Measurements from ENCODE around the gene GHR. TPM values are rescaled to one million over a fixed set of nuclear protein-coding genes. Genes with fewer than 3 reads are reported as not detected.

Gene GHR
- total RNA-seq, 1 experiment from 2014 or later, result not detected

DNA sequence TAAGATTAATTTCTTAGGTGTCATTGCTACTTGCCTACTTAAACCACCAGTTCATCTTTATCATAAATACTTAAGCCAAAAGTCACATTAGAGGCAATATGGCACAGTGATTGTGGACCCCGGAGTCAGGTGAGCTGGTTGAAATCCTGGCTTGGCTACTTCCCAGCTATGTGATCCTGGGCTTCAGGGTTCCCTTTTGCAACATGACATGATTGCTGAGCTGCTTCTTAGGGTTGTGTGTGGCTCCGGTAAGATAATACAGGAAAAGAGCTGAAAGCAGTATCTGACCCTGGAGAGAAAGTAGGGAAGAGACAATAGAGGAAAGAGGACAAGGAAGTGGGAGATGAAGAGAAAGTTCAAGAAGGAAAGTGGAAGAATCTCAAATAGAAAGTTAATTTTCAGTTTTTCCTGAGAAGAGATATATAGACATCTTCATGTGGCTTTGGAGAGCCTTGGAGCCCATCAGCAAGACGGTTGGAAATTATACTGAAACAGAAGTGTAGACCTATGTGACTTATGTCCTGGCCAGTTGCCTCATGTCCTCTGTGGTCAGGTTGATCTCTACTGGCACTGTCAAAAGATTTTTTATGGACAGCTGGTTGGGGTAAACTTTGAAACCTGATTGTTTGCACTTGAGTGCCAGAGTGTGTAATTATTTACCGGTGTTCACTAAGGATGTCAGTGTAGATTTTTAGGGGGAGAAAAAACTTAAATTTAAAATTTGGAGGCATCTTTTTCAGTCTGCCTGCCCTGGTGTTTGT, 93.2 kb downstream of the GHR start:
- H3K36me3 ChIP-seq (ENCODE audit: insufficient read depth, low read length, poor library complexity, severe bottlenecking), result no peaks in the 10 kb centered on the region
- H3K27me3 ChIP-seq (replicated peaks; ENCODE audit: insufficient read depth, low read depth, low read length, poor library complexity), result peaks cover 5% of the 10 kb centered on the region
- BruUV-seq (replicated peaks), result no TSS peak
- H3K4me1 ChIP-seq (ENCODE audit: insufficient read depth, low read length, poor library complexity, severe bottlenecking), result no peaks in the 10 kb centered on the region
- no peak for DNase-seq (ENCODE audit: low spot score)
- ChIA-PET POLR2A (ENCODE audit: low non-redundant PET) (no interaction called here), CTCF (no interaction called here)
- H3K9me3 ChIP-seq (ENCODE audit: low read depth, low read length, poor library complexity, severe bottlenecking), result no peaks in the 10 kb centered on the region
- no peak overlapping the region for H3K27ac ChIP-seq (ENCODE audit: low read depth, low read length, poor library complexity, severe bottlenecking)
- intact Hi-C loops (cut with micrococcal nuclease; ENCODE audit: unreplicated experiment), result no loop called here
- H3K4me3 ChIP-seq (ENCODE audit: low read depth, low read length, poor library complexity, severe bottlenecking), result no peak overlapping the region
- no peak for TF ChIP-seq EZH2 (IDR thresholded peaks at IDR 0.05; ENCODE audit: borderline replicate concordance, low read depth, low read length, poor library complexity, severe bottlenecking)
- TF ChIP-seq, protein P1, sequence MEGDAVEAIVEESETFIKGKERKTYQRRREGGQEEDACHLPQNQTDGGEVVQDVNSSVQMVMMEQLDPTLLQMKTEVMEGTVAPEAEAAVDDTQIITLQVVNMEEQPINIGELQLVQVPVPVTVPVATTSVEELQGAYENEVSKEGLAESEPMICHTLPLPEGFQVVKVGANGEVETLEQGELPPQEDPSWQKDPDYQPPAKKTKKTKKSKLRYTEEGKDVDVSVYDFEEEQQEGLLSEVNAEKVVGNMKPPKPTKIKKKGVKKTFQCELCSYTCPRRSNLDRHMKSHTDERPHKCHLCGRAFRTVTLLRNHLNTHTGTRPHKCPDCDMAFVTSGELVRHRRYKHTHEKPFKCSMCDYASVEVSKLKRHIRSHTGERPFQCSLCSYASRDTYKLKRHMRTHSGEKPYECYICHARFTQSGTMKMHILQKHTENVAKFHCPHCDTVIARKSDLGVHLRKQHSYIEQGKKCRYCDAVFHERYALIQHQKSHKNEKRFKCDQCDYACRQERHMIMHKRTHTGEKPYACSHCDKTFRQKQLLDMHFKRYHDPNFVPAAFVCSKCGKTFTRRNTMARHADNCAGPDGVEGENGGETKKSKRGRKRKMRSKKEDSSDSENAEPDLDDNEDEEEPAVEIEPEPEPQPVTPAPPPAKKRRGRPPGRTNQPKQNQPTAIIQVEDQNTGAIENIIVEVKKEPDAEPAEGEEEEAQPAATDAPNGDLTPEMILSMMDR (conservative IDR thresholded peaks at IDR 0.05; ENCODE audit: low read depth, low read length), result no peak

DNA sequence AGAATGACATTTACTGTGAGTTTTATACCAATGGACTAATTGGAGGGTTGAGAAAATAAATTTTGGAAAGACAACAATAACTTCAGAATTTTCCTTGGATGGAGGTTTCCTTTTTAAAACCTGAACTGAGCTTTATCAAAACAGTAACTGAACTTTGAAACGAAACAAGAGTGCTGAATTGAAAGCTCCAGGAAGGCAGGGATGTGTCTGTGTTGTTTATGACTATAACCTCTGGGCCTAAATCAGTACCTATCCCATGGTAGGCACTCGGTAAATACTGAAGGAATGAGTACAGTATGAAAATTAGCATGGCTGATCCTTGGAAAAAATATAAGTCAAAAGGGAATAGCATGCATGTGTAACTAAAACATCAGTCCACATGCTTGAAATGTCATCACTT, 93.9 kb downstream of the GHR start:
- DNase-seq (ENCODE audit: low spot score), result no peak
- TF ChIP-seq, protein P1 (conservative IDR thresholded peaks at IDR 0.05; ENCODE audit: low read depth, low read length), result no peak
- Histone ChIP-seq H3K36me3 (ENCODE audit: insufficient read depth, low read length, poor library complexity, severe bottlenecking) (no peaks in the 10 kb centered on the region), H3K4me3 (ENCODE audit: low read depth, low read length, poor library complexity, severe bottlenecking) (no peak overlapping the region), H3K9me3 (ENCODE audit: low read depth, low read length, poor library complexity, severe bottlenecking) (no peaks in the 10 kb centered on the region), H3K27ac (ENCODE audit: low read depth, low read length, poor library complexity, severe bottlenecking) (no peak overlapping the region), H3K27me3 (replicated peaks; ENCODE audit: insufficient read depth, low read depth, low read length, poor library complexity) (peaks cover 5% of the 10 kb centered on the region), H3K4me1 (ENCODE audit: insufficient read depth, low read length, poor library complexity, severe bottlenecking) (no peaks in the 10 kb centered on the region)
- no TSS peak for BruUV-seq (replicated peaks)
- intact Hi-C loops (cut with micrococcal nuclease; ENCODE audit: unreplicated experiment), result no loop called here
- CTCF ChIA-PET, result no interaction called here
- POLR2A ChIA-PET (ENCODE audit: low non-redundant PET), result no interaction called here

DNA sequence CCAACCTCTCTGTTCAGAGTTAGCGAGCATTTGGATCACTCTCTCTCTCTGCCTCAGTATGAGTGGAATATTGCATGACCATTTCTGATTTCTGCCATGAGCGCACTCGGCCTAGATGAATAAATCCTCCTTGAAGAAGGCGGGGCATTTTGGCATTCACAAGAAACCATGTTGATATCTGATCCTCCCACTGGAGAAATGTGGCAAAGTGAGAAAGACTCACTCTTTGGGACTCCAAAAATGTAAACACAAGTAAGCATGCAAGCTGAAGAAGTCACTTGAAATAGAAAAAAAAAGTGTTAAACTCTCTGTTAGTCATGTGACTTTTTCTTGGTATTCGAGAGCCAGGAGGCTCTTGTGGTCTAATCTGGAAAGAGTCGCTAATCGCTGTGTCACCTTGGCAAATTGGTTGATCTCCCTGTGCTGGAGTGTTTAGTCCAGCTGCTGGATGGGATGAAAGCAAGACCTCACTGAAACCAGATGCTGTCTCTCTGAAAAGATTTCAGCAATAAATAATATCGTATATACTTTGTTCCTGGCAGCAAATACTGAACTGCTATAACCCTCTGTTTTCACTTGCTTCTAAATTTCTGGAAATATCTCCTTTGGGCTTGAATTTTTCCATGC, 95.5 kb downstream of the GHR start:
- Histone ChIP-seq H3K4me3 (ENCODE audit: low read depth, low read length, poor library complexity, severe bottlenecking) (no peak overlapping the region), H3K36me3 (ENCODE audit: insufficient read depth, low read length, poor library complexity, severe bottlenecking) (no peaks in the 10 kb centered on the region), H3K9me3 (ENCODE audit: low read depth, low read length, poor library complexity, severe bottlenecking) (no peaks in the 10 kb centered on the region), H3K4me1 (ENCODE audit: insufficient read depth, low read length, poor library complexity, severe bottlenecking) (no peaks in the 10 kb centered on the region), H3K27me3 (replicated peaks; ENCODE audit: insufficient read depth, low read depth, low read length, poor library complexity) (peaks cover 5% of the 10 kb centered on the region), H3K27ac (ENCODE audit: low read depth, low read length, poor library complexity, severe bottlenecking) (no peak overlapping the region)
- POLR2A ChIA-PET (ENCODE audit: low non-redundant PET), result no interaction called here
- no TSS peak for BruUV-seq (replicated peaks)
- intact Hi-C loops (cut with micrococcal nuclease; ENCODE audit: unreplicated experiment), result no loop called here
- DNase-seq (ENCODE audit: low spot score), result no peak
- CTCF ChIA-PET, result no interaction called here
- TF ChIP-seq EZH2 (IDR thresholded peaks at IDR 0.05; ENCODE audit: borderline replicate concordance, low read depth, low read length, poor library complexity, severe bottlenecking), result no peak
- TF ChIP-seq, protein P1 (conservative IDR thresholded peaks at IDR 0.05; ENCODE audit: low read depth, low read length), result no peak
